IPS-18c (cell line): ENCODE measurements around the gene PCNX1.
"Not testable (repeated sequence)": the region's sequence is repeated elsewhere in the genome, so short reads cannot be mapped to it uniquely, and the experiment has no call there.

Source experiments
- H3K4me3 ChIP-seq: 2 replicates; pipeline ENCODE4 v1.7.0; 2013; ENCODE audit warnings: low read depth, mild to moderate bottlenecking, low read length, moderate library complexity; ENCODE audit not compliant: insufficient read depth
- H3K9me3 ChIP-seq: one replicate; pipeline ENCODE4 v1.6.1; 2013; ENCODE audit warnings: mild to moderate bottlenecking, low read length, moderate library complexity; ENCODE audit not compliant: control insufficient read depth, insufficient read depth

PCNX1 gene

GRCh38 chr14:71137536-71138447, 230.5 kb downstream of the PCNX1 start:
- Histone ChIP-seq H3K9me3 (peaks cover 3% of the 10 kb centered on the region), H3K4me3 (no peak overlapping the region)

GRCh38 chr14:71138448-71139293, 231.4 kb downstream of the PCNX1 start:
- H3K4me3 ChIP-seq = no peak overlapping the region

GRCh38 chr14:71139294-71139946, 232.2 kb downstream of the PCNX1 start:
- Histone ChIP-seq H3K9me3 (peaks cover 3% of the 10 kb centered on the region), H3K4me3 (no peak overlapping the region)

More at GRCh38 chr14:71138448-71139293, 231.4 kb downstream of the PCNX1 start:
- H3K9me3 ChIP-seq = peaks cover 3% of the 10 kb centered on the region

GRCh38 chr14:71140157-71140556, 232.9 kb downstream of the PCNX1 start:
- Histone ChIP-seq H3K9me3 (peaks cover 3% of the 10 kb centered on the region), H3K4me3 (no peak overlapping the region)

GRCh38 chr14:71141701-71142374, 234.6 kb downstream of the PCNX1 start:
- H3K9me3 ChIP-seq = no peaks in the 10 kb centered on the region
- H3K4me3 ChIP-seq = no peak overlapping the region

- H3K9me3 ChIP-seq = no peaks in the 10 kb centered on the region
- no peak overlapping the region for H3K4me3 ChIP-seq
Observed at GRCh38 chr14:71142375-71143038, 235.2 kb downstream of the PCNX1 start.

GRCh38 chr14:71143381-71144290, 236.4 kb downstream of the PCNX1 start:
- no peak overlapping the region for H3K4me3 ChIP-seq
- H3K9me3 ChIP-seq = peaks cover 5% of the 10 kb centered on the region

- peaks cover 15% of the 10 kb centered on the region for H3K9me3 ChIP-seq
- H3K4me3 ChIP-seq = not testable (repeated sequence)
Observed at GRCh38 chr14:71147335-71147734, 240.1 kb downstream of the PCNX1 start.

GRCh38 chr14:71148627-71149026, 241.4 kb downstream of the PCNX1 start:
- Histone ChIP-seq H3K4me3 (no peak overlapping the region), H3K9me3 (peaks cover 15% of the 10 kb centered on the region)

- peaks cover 17% of the 10 kb centered on the region for H3K9me3 ChIP-seq
- peak overlapping the region; percentile 20; the same call in 1 of the 2 replicates for H3K4me3 ChIP-seq
Observed at GRCh38 chr14:71150737-71151136, 243.5 kb downstream of the PCNX1 start.

GRCh38 chr14:71155743-71156142, 248.5 kb downstream of the PCNX1 start:
- peaks cover 6% of the 10 kb centered on the region for H3K9me3 ChIP-seq
- no peak overlapping the region for H3K4me3 ChIP-seq

- Histone ChIP-seq H3K4me3 (no peak overlapping the region), H3K9me3 (no peaks in the 10 kb centered on the region)
Observed at GRCh38 chr14:71163050-71163841, 256.0 kb downstream of the PCNX1 start.

- H3K4me3 ChIP-seq = no peak overlapping the region
Observed at GRCh38 chr14:71163842-71164629, 256.8 kb downstream of the PCNX1 start.

More at GRCh38 chr14:71163842-71164629, 256.8 kb downstream of the PCNX1 start:
- no peaks in the 10 kb centered on the region for H3K9me3 ChIP-seq
